Neural cell (in vitro differentiated cells): ENCODE measurements around the gene PTCSC3. TPM values are rescaled to one million over a fixed set of nuclear protein-coding genes. Genes with fewer than 3 reads are reported as not detected.

Source experiments
- H2AFZ ChIP-seq: fragments of 200-600, 300-800 bp; sonication (generic), shearing (Covaris generic); 2 replicates; pipeline ENCODE4 v1.6.0; 2014; ENCODE audit warnings: low read depth, mild to moderate bottlenecking, antibody characterized with exemption, low read length, moderate library complexity
- H3F3A ChIP-seq: fragments of 200-600 bp; shearing (Covaris generic); 2 replicates; pipeline ENCODE4 v1.6.1; 2016; ENCODE audit warnings: mild to moderate bottlenecking, moderate library complexity, mixed read lengths, antibody characterized with exemption, low read length; ENCODE audit not compliant: insufficient read depth, poor library complexity, severe bottlenecking
- H3K27ac ChIP-seq: fragments of 200-600, 300-800 bp; sonication (generic), shearing (Covaris generic); 2 replicates; pipeline ENCODE4 v1.5.1; 2014; ENCODE audit warnings: mild to moderate bottlenecking, low read length, moderate library complexity
- H3K27me3 ChIP-seq: fragments of 300-800, 200-600 bp; sonication (generic), shearing (Covaris generic); 2 replicates; pipeline ENCODE4 v1.6.0; 2014; ENCODE audit warnings: mild to moderate bottlenecking, low read depth, low read length, moderate library complexity; ENCODE audit not compliant: insufficient read depth
- H3K36me3 ChIP-seq: fragments of 300-800, 200-600 bp; sonication (generic), shearing (Covaris generic); 2 replicates; pipeline ENCODE4 v1.5.1; 2014; ENCODE audit warnings: mild to moderate bottlenecking, antibody characterized with exemption, low read length, moderate library complexity; ENCODE audit not compliant: insufficient read depth
- H3K4me2 ChIP-seq: fragments of 300-800, 200-600 bp; sonication (generic), shearing (Covaris generic); 2 replicates; pipeline ENCODE4 v1.6.0; 2014; ENCODE audit warnings: mild to moderate bottlenecking, low read length
- H3K4me3 ChIP-seq: fragments of 300-800, 200-600 bp; sonication (generic), shearing (Covaris generic); 2 replicates; pipeline ENCODE4 v1.5.1; 2014; ENCODE audit warnings: mild to moderate bottlenecking, low read length, moderate library complexity
- H3K79me2 ChIP-seq: fragments of 200-600 bp; shearing (Covaris generic); replicated peaks from 2 replicates; pipeline ENCODE4 v1.6.0; 2014; ENCODE audit warnings: mild to moderate bottlenecking, low read length, moderate library complexity; ENCODE audit not compliant: insufficient read depth
- H3K9ac ChIP-seq: fragments of 300-800, 200-600 bp; sonication (generic), shearing (Covaris generic); 2 replicates; pipeline ENCODE4 v1.6.1; 2016; ENCODE audit warnings: mild to moderate bottlenecking, low read length, mixed read lengths
- H3K9me2 ChIP-seq: fragments of 200-600 bp; shearing (Covaris generic); 2 replicates; pipeline ENCODE4 v1.6.1; 2016; ENCODE audit warnings: mild to moderate bottlenecking, low read length, mixed read lengths; ENCODE audit not compliant: insufficient read depth
- H3K9me3 ChIP-seq: fragments of 200-600, 300-800 bp; sonication (generic), shearing (Covaris generic); 2 replicates; pipeline ENCODE4 v1.6.1; 2016; ENCODE audit warnings: mild to moderate bottlenecking, mixed run types, low read length, moderate library complexity, mixed read lengths
- H4K20me1 ChIP-seq: fragments of 200-600 bp; shearing (Covaris generic); 2 replicates; pipeline ENCODE4 v1.6.1; 2016; ENCODE audit warnings: mild to moderate bottlenecking, mixed run types; ENCODE audit not compliant: insufficient read depth
- EP300 ChIP-seq: fragments of 450-650 bp; conservative IDR thresholded peaks from 2 replicates; pipeline ENCODE4 v1.6.1; 2014; ENCODE audit warnings: antibody characterized with exemption, mild to moderate bottlenecking, moderate library complexity; ENCODE audit not compliant: poor library complexity, severe bottlenecking
- EZH2 ChIP-seq: fragments of 200-600, 300-800 bp; shearing (Covaris generic), sonication (generic); IDR thresholded peaks from 2 replicates; pipeline ENCODE4 v1.6.1; 2014; ENCODE audit warnings: antibody characterized with exemption, low read length, borderline replicate concordance, mild to moderate bottlenecking; ENCODE audit not compliant: insufficient read depth, poor library complexity, severe bottlenecking
- MXI1 ChIP-seq: fragments of 450-650 bp; conservative IDR thresholded peaks from 2 replicates; pipeline ENCODE4 v1.6.1; 2014; ENCODE audit warnings: antibody characterized with exemption, mild to moderate bottlenecking; ENCODE audit not compliant: poor library complexity, severe bottlenecking
- POLR2AphosphoS5 ChIP-seq: IDR thresholded peaks from 2 replicates; pipeline ENCODE4 v1.6.1; 2012
- RAD21 ChIP-seq: fragments of 450-650 bp; conservative IDR thresholded peaks from 2 replicates; pipeline ENCODE4 v1.6.1; 2014; ENCODE audit warnings: antibody characterized with exemption, mild to moderate bottlenecking, moderate library complexity
- SMC3 ChIP-seq: fragments of 450-650 bp; conservative IDR thresholded peaks from 2 replicates; pipeline ENCODE4 v1.6.1; 2014; ENCODE audit warnings: antibody characterized with exemption, mild to moderate bottlenecking, moderate library complexity; ENCODE audit not compliant: poor library complexity
- TAF1 ChIP-seq: IDR thresholded peaks from 2 replicates; pipeline ENCODE4 v1.6.1; 2012; ENCODE audit warnings: low read depth
- polyA plus RNA-seq: library from polyadenylated mRNA; depleted of rRNA; stranded (reverse); fragments of >200 nt; gene quantifications from 2 replicates; pipeline ENCODE4 v1.2.3, GENCODE V29; 2014
- TF ChIP-seq, protein P1 (sequence below): IDR thresholded peaks from 2 replicates; pipeline ENCODE4 v1.6.1; 2012; ENCODE audit warnings: borderline replicate concordance
- TF ChIP-seq, protein P2 (sequence below): fragments of 450-650 bp; IDR thresholded peaks from 2 replicates; pipeline ENCODE4 v1.5.1; 2014; ENCODE audit warnings: antibody characterized with exemption, mild to moderate bottlenecking, moderate library complexity; ENCODE audit not compliant: poor library complexity, severe bottlenecking

The PTCSC3 gene
- polyA plus RNA-seq, 1 donor from 2014 or later, result not detected

DNA sequence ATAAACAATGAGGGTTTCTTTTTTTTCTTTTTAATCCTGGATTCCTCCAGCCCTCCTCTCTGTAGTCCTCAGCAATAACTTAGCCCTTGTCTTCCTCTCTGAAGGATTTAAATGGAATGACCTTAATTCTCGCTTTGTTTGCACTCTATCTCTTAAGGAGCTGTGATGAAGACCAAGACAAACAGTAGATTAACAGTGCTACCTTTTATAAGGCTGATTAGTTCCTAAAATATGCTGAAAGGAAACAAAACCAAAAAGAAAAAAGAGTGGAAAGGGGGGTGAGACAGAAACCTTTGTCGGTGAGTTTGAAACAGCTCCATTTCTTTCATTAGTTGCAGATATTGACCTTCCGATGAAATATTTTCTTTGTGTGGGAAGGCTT lies 38.7 kb upstream of the PTCSC3 start:
- TF ChIP-seq, protein P1, sequence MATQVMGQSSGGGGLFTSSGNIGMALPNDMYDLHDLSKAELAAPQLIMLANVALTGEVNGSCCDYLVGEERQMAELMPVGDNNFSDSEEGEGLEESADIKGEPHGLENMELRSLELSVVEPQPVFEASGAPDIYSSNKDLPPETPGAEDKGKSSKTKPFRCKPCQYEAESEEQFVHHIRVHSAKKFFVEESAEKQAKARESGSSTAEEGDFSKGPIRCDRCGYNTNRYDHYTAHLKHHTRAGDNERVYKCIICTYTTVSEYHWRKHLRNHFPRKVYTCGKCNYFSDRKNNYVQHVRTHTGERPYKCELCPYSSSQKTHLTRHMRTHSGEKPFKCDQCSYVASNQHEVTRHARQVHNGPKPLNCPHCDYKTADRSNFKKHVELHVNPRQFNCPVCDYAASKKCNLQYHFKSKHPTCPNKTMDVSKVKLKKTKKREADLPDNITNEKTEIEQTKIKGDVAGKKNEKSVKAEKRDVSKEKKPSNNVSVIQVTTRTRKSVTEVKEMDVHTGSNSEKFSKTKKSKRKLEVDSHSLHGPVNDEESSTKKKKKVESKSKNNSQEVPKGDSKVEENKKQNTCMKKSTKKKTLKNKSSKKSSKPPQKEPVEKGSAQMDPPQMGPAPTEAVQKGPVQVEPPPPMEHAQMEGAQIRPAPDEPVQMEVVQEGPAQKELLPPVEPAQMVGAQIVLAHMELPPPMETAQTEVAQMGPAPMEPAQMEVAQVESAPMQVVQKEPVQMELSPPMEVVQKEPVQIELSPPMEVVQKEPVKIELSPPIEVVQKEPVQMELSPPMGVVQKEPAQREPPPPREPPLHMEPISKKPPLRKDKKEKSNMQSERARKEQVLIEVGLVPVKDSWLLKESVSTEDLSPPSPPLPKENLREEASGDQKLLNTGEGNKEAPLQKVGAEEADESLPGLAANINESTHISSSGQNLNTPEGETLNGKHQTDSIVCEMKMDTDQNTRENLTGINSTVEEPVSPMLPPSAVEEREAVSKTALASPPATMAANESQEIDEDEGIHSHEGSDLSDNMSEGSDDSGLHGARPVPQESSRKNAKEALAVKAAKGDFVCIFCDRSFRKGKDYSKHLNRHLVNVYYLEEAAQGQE, result no peak
- no peak for TF ChIP-seq POLR2AphosphoS5
- H3K27ac ChIP-seq, result no peak overlapping the region
- H4K20me1 ChIP-seq, result no peaks in the 10 kb centered on the region
- H3K9me3 ChIP-seq, result no peaks in the 10 kb centered on the region
- H3F3A ChIP-seq, result no peaks in the 10 kb centered on the region
- no peak overlapping the region for H2AFZ ChIP-seq
- no peaks in the 10 kb centered on the region for H3K36me3 ChIP-seq
- H3K4me3 ChIP-seq, result no peak overlapping the region
- H3K79me2 ChIP-seq, result no peaks in the 10 kb centered on the region
- H3K27me3 ChIP-seq, result no peaks in the 10 kb centered on the region
- no peak overlapping the region for H3K4me2 ChIP-seq
- no peak overlapping the region for H3K9ac ChIP-seq
- H3K9me2 ChIP-seq, result no peaks in the 10 kb centered on the region

DNA sequence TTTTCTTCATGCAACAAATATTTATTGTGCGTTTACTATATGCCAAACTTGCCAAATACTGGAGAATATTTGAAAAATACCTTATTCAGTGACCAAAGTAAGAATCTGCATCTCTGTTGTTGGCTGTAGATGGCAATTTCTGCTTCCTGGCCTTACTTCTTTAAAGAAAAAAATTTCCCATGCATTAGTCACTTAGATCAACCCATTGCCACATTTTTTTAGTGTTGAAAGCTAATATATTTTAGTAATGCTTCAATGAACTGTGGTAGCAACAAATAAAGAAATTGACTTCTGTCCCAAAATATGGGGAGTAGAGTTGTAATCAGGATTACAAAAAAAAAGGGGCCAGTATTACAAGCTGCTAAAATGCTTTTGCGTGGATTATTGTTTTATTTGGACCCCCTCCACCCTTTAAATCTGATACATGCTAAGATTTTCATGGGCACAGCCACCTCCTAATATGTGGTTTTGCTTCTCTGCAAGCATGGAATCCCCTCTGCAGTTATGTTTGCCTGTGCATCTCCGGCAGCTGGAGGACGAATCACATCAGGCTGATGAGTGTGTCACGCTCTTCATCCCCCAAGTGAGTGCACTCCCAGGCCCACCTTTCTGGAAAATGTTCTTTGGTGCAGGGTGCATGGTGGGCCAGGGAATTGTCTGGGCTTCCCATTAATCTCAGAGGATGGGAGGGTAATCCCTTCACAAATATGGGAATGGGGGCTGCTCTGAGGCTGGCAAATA lies 38.1 kb upstream of the PTCSC3 start:
- H3K79me2 ChIP-seq, result no peaks in the 10 kb centered on the region
- H3F3A ChIP-seq, result no peaks in the 10 kb centered on the region
- no peaks in the 10 kb centered on the region for H3K9me3 ChIP-seq
- no peak overlapping the region for H3K9ac ChIP-seq
- H3K4me2 ChIP-seq, result no peak overlapping the region
- no peak overlapping the region for H3K4me3 ChIP-seq
- TF ChIP-seq, protein P1, result no peak
- TF ChIP-seq SMC3 (no peak), EP300 (no peak), RAD21 (no peak), MXI1 (no peak), EZH2 (no peak), TAF1 (no peak), POLR2AphosphoS5 (no peak)
- TF ChIP-seq, protein P2, sequence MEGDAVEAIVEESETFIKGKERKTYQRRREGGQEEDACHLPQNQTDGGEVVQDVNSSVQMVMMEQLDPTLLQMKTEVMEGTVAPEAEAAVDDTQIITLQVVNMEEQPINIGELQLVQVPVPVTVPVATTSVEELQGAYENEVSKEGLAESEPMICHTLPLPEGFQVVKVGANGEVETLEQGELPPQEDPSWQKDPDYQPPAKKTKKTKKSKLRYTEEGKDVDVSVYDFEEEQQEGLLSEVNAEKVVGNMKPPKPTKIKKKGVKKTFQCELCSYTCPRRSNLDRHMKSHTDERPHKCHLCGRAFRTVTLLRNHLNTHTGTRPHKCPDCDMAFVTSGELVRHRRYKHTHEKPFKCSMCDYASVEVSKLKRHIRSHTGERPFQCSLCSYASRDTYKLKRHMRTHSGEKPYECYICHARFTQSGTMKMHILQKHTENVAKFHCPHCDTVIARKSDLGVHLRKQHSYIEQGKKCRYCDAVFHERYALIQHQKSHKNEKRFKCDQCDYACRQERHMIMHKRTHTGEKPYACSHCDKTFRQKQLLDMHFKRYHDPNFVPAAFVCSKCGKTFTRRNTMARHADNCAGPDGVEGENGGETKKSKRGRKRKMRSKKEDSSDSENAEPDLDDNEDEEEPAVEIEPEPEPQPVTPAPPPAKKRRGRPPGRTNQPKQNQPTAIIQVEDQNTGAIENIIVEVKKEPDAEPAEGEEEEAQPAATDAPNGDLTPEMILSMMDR, result no peak
- H3K9me2 ChIP-seq, result no peaks in the 10 kb centered on the region
- no peak overlapping the region for H3K27ac ChIP-seq
- H2AFZ ChIP-seq, result no peak overlapping the region
- H4K20me1 ChIP-seq, result no peaks in the 10 kb centered on the region
- H3K36me3 ChIP-seq, result no peaks in the 10 kb centered on the region
- no peaks in the 10 kb centered on the region for H3K27me3 ChIP-seq
